ENCODE results near the gene MRPL55.

DNA sequence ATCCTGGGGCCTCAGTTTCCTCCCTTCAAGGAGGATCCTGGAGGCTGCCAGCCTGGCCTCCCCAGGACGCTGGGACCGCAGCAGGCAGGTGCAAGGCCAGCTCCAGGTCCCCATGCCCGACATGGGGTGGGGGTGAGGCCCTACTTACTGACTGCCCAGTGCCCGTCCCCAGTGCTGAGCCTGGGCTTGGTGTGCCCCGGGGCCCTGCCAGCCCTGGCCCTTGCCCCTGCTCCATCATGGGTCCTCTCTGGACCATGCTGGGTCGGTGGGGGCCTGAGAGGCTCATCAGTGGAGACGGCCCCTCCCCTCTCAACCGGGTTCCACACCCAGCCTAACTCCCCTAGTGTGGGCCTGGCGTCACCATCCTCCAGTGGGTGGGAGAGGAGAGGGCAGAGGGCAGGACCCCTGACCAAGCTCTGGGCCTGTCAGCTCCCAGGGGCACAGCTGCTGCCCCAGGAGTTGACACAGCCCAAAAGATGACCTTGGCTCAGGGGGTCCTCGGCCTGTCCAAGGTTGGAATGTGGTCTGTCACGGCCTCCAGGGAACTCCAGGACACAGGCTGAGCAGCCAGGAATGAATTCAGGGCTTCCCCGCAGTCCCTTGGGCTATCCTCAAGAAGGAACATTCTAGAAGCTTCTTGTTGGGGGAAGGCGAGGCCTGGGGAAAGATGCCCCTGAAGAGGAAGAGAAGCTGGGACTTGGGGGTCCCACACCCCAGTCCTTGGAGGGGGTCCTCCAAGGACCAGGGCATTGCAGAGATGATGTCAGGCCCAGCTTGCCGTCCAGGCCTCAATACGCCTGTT lies 44.2 kb downstream of the MRPL55 start:
- TF ChIP-seq, protein P1, sequence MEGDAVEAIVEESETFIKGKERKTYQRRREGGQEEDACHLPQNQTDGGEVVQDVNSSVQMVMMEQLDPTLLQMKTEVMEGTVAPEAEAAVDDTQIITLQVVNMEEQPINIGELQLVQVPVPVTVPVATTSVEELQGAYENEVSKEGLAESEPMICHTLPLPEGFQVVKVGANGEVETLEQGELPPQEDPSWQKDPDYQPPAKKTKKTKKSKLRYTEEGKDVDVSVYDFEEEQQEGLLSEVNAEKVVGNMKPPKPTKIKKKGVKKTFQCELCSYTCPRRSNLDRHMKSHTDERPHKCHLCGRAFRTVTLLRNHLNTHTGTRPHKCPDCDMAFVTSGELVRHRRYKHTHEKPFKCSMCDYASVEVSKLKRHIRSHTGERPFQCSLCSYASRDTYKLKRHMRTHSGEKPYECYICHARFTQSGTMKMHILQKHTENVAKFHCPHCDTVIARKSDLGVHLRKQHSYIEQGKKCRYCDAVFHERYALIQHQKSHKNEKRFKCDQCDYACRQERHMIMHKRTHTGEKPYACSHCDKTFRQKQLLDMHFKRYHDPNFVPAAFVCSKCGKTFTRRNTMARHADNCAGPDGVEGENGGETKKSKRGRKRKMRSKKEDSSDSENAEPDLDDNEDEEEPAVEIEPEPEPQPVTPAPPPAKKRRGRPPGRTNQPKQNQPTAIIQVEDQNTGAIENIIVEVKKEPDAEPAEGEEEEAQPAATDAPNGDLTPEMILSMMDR (IDR thresholded peaks at IDR 0.05; ENCODE audit: low read length) = no peak
- no peak for TF ChIP-seq EZH2 (IDR thresholded peaks at IDR 0.05; ENCODE audit: borderline replicate concordance, low read length)

Measured in OCI-LY1 (cell line).